PC-9 (cell line): ENCODE data around the gene CALU.

Source experiments
- CTCF ChIP-seq: fragments of 200-600 bp; sonication (generic); conservative IDR thresholded peaks from 2 replicates; pipeline ENCODE4 v1.6.1; 2017; ENCODE audit warnings: mixed run types, antibody characterized with exemption, mild to moderate bottlenecking, moderate library complexity
- EZH2 ChIP-seq: fragments of 200-600 bp; sonication (generic); IDR thresholded peaks from 2 replicates; pipeline ENCODE4 v1.8.0; 2017; ENCODE audit warnings: antibody characterized with exemption, low read depth

- TF ChIP-seq EZH2 (no peak), CTCF (no peak)
Measured at GRCh38 chr7:128697302-128697905, 41.8 kb upstream of the CALU start.
